Loucy (cell line): ENCODE results near the gene SLC39A11.

Experiments used
- H2AFZ ChIP-seq: fragments of 200-600 bp; sonication (generic); 2 replicates; pipeline ENCODE4 v1.6.0; 2016; ENCODE audit warnings: antibody characterized with exemption, mild to moderate bottlenecking, low read length, moderate library complexity
- H3F3A ChIP-seq: fragments of 200-600 bp; 2 replicates; pipeline ENCODE4 v1.6.0; 2016; ENCODE audit warnings: antibody characterized with exemption, low read depth, mild to moderate bottlenecking
- H3K27me3 ChIP-seq: fragments of 200-600 bp; sonication (generic); 2 replicates; pipeline ENCODE4 v1.6.1; 2014; ENCODE audit warnings: low read length, mild to moderate bottlenecking; ENCODE audit not compliant: insufficient read depth, poor library complexity, severe bottlenecking
- H3K36me3 ChIP-seq: fragments of 200-600 bp; sonication (generic); 2 replicates; pipeline ENCODE4 v1.6.1; 2016; ENCODE audit warnings: low read length; ENCODE audit not compliant: insufficient read depth
- H3K4me1 ChIP-seq: fragments of 200-600 bp; sonication (generic); 2 replicates; pipeline ENCODE4 v1.5.1; 2014; ENCODE audit warnings: low read length, mild to moderate bottlenecking; ENCODE audit not compliant: insufficient read depth, poor library complexity, severe bottlenecking
- H3K4me2 ChIP-seq: fragments of 200-600 bp; sonication (generic); 2 replicates; pipeline ENCODE4 v1.6.0; 2014; ENCODE audit warnings: antibody characterized with exemption, low read length, low read depth, mild to moderate bottlenecking; ENCODE audit not compliant: poor library complexity, severe bottlenecking
- H3K4me3 ChIP-seq: fragments of 200-600 bp; sonication (generic); 2 replicates; pipeline ENCODE4 v1.5.1; 2014; ENCODE audit warnings: low read length, mild to moderate bottlenecking, mixed read lengths; ENCODE audit not compliant: poor library complexity, severe bottlenecking
- H3K79me2 ChIP-seq: fragments of 200-600 bp; sonication (generic); 2 replicates; pipeline ENCODE4 v1.6.1; 2014; ENCODE audit warnings: low read length; ENCODE audit not compliant: insufficient read depth
- H3K9ac ChIP-seq: fragments of 200-600 bp; sonication (generic); 2 replicates; pipeline ENCODE4 v1.6.0; 2014; ENCODE audit warnings: mild to moderate bottlenecking, low read depth, low read length, moderate library complexity; ENCODE audit not compliant: poor library complexity, severe bottlenecking
- H3K9me2 ChIP-seq: fragments of 200-600 bp; sonication (generic); replicated peaks from 2 replicates; pipeline ENCODE4 v1.6.1; 2016; ENCODE audit warnings: low read depth, low read length, mixed read lengths
- H3K9me3 ChIP-seq: fragments of 200-600 bp; sonication (generic); 2 replicates; pipeline ENCODE4 v1.6.1; 2014; ENCODE audit warnings: mild to moderate bottlenecking, antibody characterized with exemption, low read length, low read depth; ENCODE audit not compliant: insufficient read depth
- H4K20me1 ChIP-seq: fragments of 200-600 bp; sonication (generic); 2 replicates; pipeline ENCODE4 v1.6.0; 2014; ENCODE audit warnings: antibody characterized with exemption, low read length, mild to moderate bottlenecking; ENCODE audit not compliant: insufficient read depth, poor library complexity, severe bottlenecking
- EZH2phosphoT487 ChIP-seq: fragments of 200-600 bp; IDR thresholded peaks from 2 replicates; pipeline ENCODE4 v1.6.1; 2018; ENCODE audit warnings: antibody characterized with exemption, mild to moderate bottlenecking, moderate library complexity, borderline replicate concordance
- TF ChIP-seq, protein P1 (sequence below): fragments of 200-600 bp; sonication (generic); conservative IDR thresholded peaks from 2 replicates; pipeline ENCODE4 v1.5.1; 2014; ENCODE audit warnings: mild to moderate bottlenecking, antibody characterized with exemption, low read length

SLC39A11 gene

DNA sequence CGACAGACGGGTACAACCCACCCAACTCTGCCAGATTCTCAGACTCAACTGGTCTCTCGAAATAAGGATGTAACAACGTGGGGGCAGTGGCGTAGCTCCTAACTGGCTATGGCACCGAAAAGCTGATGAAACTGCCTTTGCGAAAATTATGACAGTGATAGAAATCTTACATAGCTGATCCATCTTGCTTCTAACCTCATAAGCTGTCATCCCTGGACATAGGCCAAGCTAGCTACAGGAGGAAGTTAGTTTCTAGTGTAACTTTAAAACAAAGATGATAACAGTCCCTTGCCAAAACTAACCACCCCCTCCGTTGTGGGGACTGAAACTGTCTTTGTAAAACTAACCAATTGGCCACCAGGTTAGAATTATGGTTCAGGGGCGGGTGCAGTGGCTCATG lies 220.1 kb downstream of the SLC39A11 start:
- no peak overlapping the region for H3K4me2 ChIP-seq
- H3K9ac ChIP-seq: no peak overlapping the region
- H4K20me1 ChIP-seq: no peaks in the 10 kb centered on the region
- peaks cover 9% of the 10 kb centered on the region; the same call in 1 of the 2 replicates for H3K9me3 ChIP-seq
- TF ChIP-seq, protein P1, sequence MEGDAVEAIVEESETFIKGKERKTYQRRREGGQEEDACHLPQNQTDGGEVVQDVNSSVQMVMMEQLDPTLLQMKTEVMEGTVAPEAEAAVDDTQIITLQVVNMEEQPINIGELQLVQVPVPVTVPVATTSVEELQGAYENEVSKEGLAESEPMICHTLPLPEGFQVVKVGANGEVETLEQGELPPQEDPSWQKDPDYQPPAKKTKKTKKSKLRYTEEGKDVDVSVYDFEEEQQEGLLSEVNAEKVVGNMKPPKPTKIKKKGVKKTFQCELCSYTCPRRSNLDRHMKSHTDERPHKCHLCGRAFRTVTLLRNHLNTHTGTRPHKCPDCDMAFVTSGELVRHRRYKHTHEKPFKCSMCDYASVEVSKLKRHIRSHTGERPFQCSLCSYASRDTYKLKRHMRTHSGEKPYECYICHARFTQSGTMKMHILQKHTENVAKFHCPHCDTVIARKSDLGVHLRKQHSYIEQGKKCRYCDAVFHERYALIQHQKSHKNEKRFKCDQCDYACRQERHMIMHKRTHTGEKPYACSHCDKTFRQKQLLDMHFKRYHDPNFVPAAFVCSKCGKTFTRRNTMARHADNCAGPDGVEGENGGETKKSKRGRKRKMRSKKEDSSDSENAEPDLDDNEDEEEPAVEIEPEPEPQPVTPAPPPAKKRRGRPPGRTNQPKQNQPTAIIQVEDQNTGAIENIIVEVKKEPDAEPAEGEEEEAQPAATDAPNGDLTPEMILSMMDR: no peak
- no peak for TF ChIP-seq EZH2phosphoT487
- no peaks in the 10 kb centered on the region for H3F3A ChIP-seq
- H3K4me1 ChIP-seq: no peaks in the 10 kb centered on the region
- no peaks in the 10 kb centered on the region for H3K9me2 ChIP-seq
- H3K36me3 ChIP-seq: no peaks in the 10 kb centered on the region
- H3K79me2 ChIP-seq: no peaks in the 10 kb centered on the region
- no peaks in the 10 kb centered on the region for H3K27me3 ChIP-seq
- H3K4me3 ChIP-seq: no peak overlapping the region
- H2AFZ ChIP-seq: no peak overlapping the region

DNA sequence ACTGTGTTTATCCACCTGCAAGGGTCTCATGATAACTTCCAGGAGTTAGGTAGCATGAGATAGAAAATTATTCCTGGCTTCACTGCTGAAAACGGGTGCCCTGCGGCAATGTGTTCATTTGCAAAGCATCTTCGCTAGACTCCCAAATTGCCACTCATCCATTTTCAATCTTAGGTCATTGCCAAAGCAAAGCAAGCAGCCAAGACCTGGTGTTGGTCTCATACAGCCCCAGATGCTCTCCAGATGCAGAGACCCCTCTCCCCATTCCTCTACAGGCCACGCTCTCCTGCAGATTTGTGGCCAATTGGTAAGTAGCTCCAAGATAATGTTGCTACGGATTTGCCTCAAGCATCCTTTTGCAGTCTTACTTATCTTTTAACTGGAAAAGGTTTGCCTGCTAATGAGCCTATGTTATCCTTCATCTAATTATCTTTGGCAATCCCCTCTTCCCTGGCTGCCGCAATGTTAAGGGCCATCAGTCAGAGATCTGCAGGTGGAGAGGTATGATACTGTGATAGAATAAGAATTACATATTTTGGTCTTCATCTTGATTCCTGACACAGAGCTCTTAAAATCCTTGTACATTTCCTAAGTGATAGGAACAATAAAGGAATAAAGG lies 222.0 kb downstream of the SLC39A11 start:
- H3K4me3 ChIP-seq: no peak overlapping the region
- H3K4me1 ChIP-seq: no peaks in the 10 kb centered on the region
- no peaks in the 10 kb centered on the region for H4K20me1 ChIP-seq
- no peaks in the 10 kb centered on the region for H3K27me3 ChIP-seq
- TF ChIP-seq, protein P1: no peak
- TF ChIP-seq EZH2phosphoT487: no peak
- H2AFZ ChIP-seq: no peak overlapping the region
- no peak overlapping the region for H3K4me2 ChIP-seq
- H3K9me2 ChIP-seq: no peaks in the 10 kb centered on the region
- H3K9me3 ChIP-seq: no peaks in the 10 kb centered on the region; the same call in 1 of the 2 replicates
- no peaks in the 10 kb centered on the region for H3K36me3 ChIP-seq
- no peaks in the 10 kb centered on the region for H3F3A ChIP-seq
- H3K9ac ChIP-seq: no peak overlapping the region
- no peaks in the 10 kb centered on the region for H3K79me2 ChIP-seq

DNA sequence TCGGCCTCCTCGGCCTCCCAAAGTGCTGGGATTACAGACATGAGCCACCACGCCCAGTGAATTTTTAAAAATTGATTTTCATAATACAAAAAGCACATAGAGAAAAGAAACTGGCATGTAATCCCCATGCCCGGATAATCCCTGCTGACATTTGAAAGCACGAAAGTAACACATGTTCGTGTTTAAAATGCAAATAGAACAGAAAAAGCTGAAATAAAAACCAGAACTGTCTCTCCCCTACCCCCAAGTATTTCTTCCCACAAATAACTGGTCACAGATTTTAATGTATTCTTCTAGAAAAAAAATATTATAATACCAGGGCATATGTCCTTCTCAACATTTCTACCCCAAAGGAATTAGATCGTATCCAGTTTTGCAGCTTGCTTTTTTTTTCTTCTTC lies 222.9 kb downstream of the SLC39A11 start:
- Histone ChIP-seq H3K9me3 (no peaks in the 10 kb centered on the region; the same call in 1 of the 2 replicates), H3K4me1 (no peaks in the 10 kb centered on the region), H3K79me2 (no peaks in the 10 kb centered on the region), H3K4me2 (no peak overlapping the region), H2AFZ (no peak overlapping the region), H3K9ac (no peak overlapping the region), H4K20me1 (no peaks in the 10 kb centered on the region), H3K4me3 (no peak overlapping the region), H3F3A (no peaks in the 10 kb centered on the region), H3K9me2 (no peaks in the 10 kb centered on the region), H3K36me3 (no peaks in the 10 kb centered on the region), H3K27me3 (no peaks in the 10 kb centered on the region)
- TF ChIP-seq, protein P1: no peak
